Astrocyte of the spinal cord (primary cell): ENCODE data around the gene PFN2.
"Not testable (repeated sequence)": the region's sequence is repeated elsewhere in the genome, so short reads cannot be mapped to it uniquely, and the experiment has no call there.

Experiments used
- DNase-seq: peaks from one replicate; pipeline ENCODE4 v3.0.0; 2011; ENCODE audit warnings: low read depth, low spot score
- H3K4me3 ChIP-seq: 2 replicates; pipeline ENCODE4 v1.5.1; 2011; ENCODE audit warnings: low read depth, mild to moderate bottlenecking, low read length, moderate library complexity
- CTCF ChIP-seq: IDR thresholded peaks from 2 replicates; pipeline ENCODE4 v1.5.1; 2012; ENCODE audit warnings: low read depth, mild to moderate bottlenecking, low read length, inconsistent platforms
- in situ Hi-C: cut with HindIII; loops from 2 replicates; pipeline ENCODE4 v1.10.0; 2017; ENCODE audit warnings: low sequenced_read_pairs

PFN2 gene

GRCh38 chr3:149947231-149947630 lies 23.5 kb downstream of the PFN2 start:
- no peak for TF ChIP-seq CTCF
- no peak overlapping the region for H3K4me3 ChIP-seq
- in situ Hi-C loops = no loop called here
- DNase-seq = no peak

- DNase-seq, in situ Hi-C loops, H3K4me3 ChIP-seq: not testable (repeated sequence)
These were observed 26.7 kb downstream of the PFN2 start for GRCh38 chr3:149943966-149944365.

GRCh38 chr3:149942409-149942808 lies 28.3 kb downstream of the PFN2 start:
- DNase-seq = no peak
- in situ Hi-C loops = no loop called here

GRCh38 chr3:149941946-149942345 lies 28.7 kb downstream of the PFN2 start:
- in situ Hi-C loops = no loop called here
- TF ChIP-seq CTCF = no peak
- no peak for DNase-seq
- H3K4me3 ChIP-seq = no peak overlapping the region

More at GRCh38 chr3:149942409-149942808, 28.3 kb downstream of the PFN2 start:
- no peak for TF ChIP-seq CTCF
- H3K4me3 ChIP-seq = no peak overlapping the region

- no peak overlapping the region for H3K4me3 ChIP-seq
- no peak for DNase-seq
- TF ChIP-seq CTCF = no peak
- in situ Hi-C loops = no loop called here
These were observed 29.5 kb downstream of the PFN2 start for GRCh38 chr3:149941186-149941585.

- H3K4me3 ChIP-seq, in situ Hi-C loops: not testable (repeated sequence)
- peak; percentile 10 for DNase-seq
These were observed 32.2 kb downstream of the PFN2 start for GRCh38 chr3:149938392-149939055.

- DNase-seq = peak; percentile 66
- TF ChIP-seq CTCF = peak; percentile 83
- H3K4me3 ChIP-seq = no peak overlapping the region
- in situ Hi-C loops = no loop called here
These were observed 33.9 kb downstream of the PFN2 start for GRCh38 chr3:149936812-149937230.

GRCh38 chr3:149934524-149934923 lies 36.2 kb downstream of the PFN2 start:
- no peak overlapping the region for H3K4me3 ChIP-seq
- in situ Hi-C loops = no loop called here
- DNase-seq = peak; percentile 48
- TF ChIP-seq CTCF = no peak
